ENCODE data around the gene TMEM30B.
A peak's percentile ranks its signal among the peaks of the same experiment; 100 is the strongest.
"Not testable (repeated sequence)": the region's sequence is repeated elsewhere in the genome, so short reads cannot be mapped to it uniquely, and the experiment has no call there.

TMEM30B gene

GRCh38 chr14:61266891-61267740 is 14.0 kb downstream of the TMEM30B start:
- DNase-seq (ENCODE audit: low read depth in 1 of 2, low spot score in 1 of 2) = no peak

GRCh38 chr14:61266436-61266835 is 14.7 kb downstream of the TMEM30B start:
- DNase-seq (ENCODE audit: low read depth in 1 of 2, low spot score in 1 of 2) = no peak

- no peak for DNase-seq (ENCODE audit: low read depth in 1 of 2, low spot score in 1 of 2)
These were observed 16.5 kb downstream of the TMEM30B start for GRCh38 chr14:61264651-61265050.

GRCh38 chr14:61264010-61264571 is 17.0 kb downstream of the TMEM30B start:
- DNase-seq (ENCODE audit: low read depth in 1 of 2, low spot score in 1 of 2) = no peak

- no peak for DNase-seq (ENCODE audit: low read depth in 1 of 2, low spot score in 1 of 2)
These were observed 19.1 kb downstream of the TMEM30B start for GRCh38 chr14:61262082-61262481.

- no peak for DNase-seq (ENCODE audit: low read depth in 1 of 2, low spot score in 1 of 2)
These were observed 20.0 kb downstream of the TMEM30B start for GRCh38 chr14:61260939-61261776.

- no peak for DNase-seq (ENCODE audit: low read depth in 1 of 2, low spot score in 1 of 2)
These were observed 22.2 kb downstream of the TMEM30B start for GRCh38 chr14:61258985-61259384.

- no peak for DNase-seq (ENCODE audit: low read depth in 1 of 2, low spot score in 1 of 2)
These were observed 23.6 kb downstream of the TMEM30B start for GRCh38 chr14:61257469-61258057.

GRCh38 chr14:61256826-61257468 is 24.2 kb downstream of the TMEM30B start:
- no peak for DNase-seq (ENCODE audit: low read depth in 1 of 2, low spot score in 1 of 2)

GRCh38 chr14:61255968-61256367 is 25.2 kb downstream of the TMEM30B start:
- no peak for DNase-seq (ENCODE audit: low read depth in 1 of 2, low spot score in 1 of 2)

- no peak for DNase-seq (ENCODE audit: low read depth in 1 of 2, low spot score in 1 of 2)
These were observed 26.2 kb downstream of the TMEM30B start for GRCh38 chr14:61254808-61255526.

GRCh38 chr14:61253064-61253738 is 27.9 kb downstream of the TMEM30B start:
- no peak for DNase-seq (ENCODE audit: low read depth in 1 of 2, low spot score in 1 of 2)

GRCh38 chr14:61252369-61253063 is 28.6 kb downstream of the TMEM30B start:
- DNase-seq (ENCODE audit: low read depth in 1 of 2, low spot score in 1 of 2) = peak; percentile 10 to 66

GRCh38 chr14:61250063-61250462 is 31.1 kb downstream of the TMEM30B start:
- no peak for DNase-seq (ENCODE audit: low read depth in 1 of 2, low spot score in 1 of 2)

- DNase-seq (ENCODE audit: low read depth in 1 of 2, low spot score in 1 of 2) = no peak
These were observed 33.2 kb downstream of the TMEM30B start for GRCh38 chr14:61247935-61248334.

GRCh38 chr14:61246721-61247120 is 34.4 kb downstream of the TMEM30B start:
- no peak for DNase-seq (ENCODE audit: low read depth in 1 of 2, low spot score in 1 of 2)

GRCh38 chr14:61244009-61244408 is 37.1 kb downstream of the TMEM30B start:
- DNase-seq (ENCODE audit: low read depth in 1 of 2, low spot score in 1 of 2) = no peak

- DNase-seq (ENCODE audit: low read depth in 1 of 2, low spot score in 1 of 2) = no peak
These were observed 40.9 kb downstream of the TMEM30B start for GRCh38 chr14:61240206-61240605.

- not testable (repeated sequence) for DNase-seq (ENCODE audit: low read depth in 1 of 2, low spot score in 1 of 2)
These were observed 41.9 kb downstream of the TMEM30B start for GRCh38 chr14:61239285-61239684.
